ENCODE results near the gene EGLN1. TPM values are rescaled to one million over a fixed set of nuclear protein-coding genes. Genes with fewer than 3 reads are reported as not detected.

Gene EGLN1
- total and polyA plus RNA-seq, 4 donors, result 4.5 to 45.1 (median 16.3) TPM

- Histone ChIP-seq H3K36me3 (ENCODE audit: control insufficient read depth in 4 of 4, insufficient read depth in 4 of 4, low read length in 4 of 4) (peaks cover 0 to 1% (median 0%) of the 10 kb centered on the region in 4 donors), H3K9me3 (ENCODE audit: control insufficient read depth in 4 of 4, insufficient read depth in 3 of 4, low read length in 3 of 4) (no peaks in the 10 kb centered on the region), H3K4me1 (ENCODE audit: control insufficient read depth in 5 of 5, insufficient read depth in 5 of 5, low read length in 5 of 5) (peaks cover 0 to 53% (median 2%) of the 10 kb centered on the region in 5 donors), H3K27ac (ENCODE audit: low read depth in 1 of 2, low read length in 1 of 2) (peak overlapping the region in 1 of 2 donors; percentile 26), H3K27me3 (ENCODE audit: control insufficient read depth in 3 of 3, insufficient read depth in 3 of 3, low read length in 2 of 3) (no peaks in the 10 kb centered on the region), H3K4me3 (no peak overlapping the region), H3K9ac (ENCODE audit: insufficient read depth in 1 of 2, low read length in 2 of 2) (no peak overlapping the region)
- WGBS, 2 donors, result 65 to 67% methylated on average over 6 of the region's 6 CpGs
- DNase-seq, result no peak
- TF ChIP-seq, protein P1, sequence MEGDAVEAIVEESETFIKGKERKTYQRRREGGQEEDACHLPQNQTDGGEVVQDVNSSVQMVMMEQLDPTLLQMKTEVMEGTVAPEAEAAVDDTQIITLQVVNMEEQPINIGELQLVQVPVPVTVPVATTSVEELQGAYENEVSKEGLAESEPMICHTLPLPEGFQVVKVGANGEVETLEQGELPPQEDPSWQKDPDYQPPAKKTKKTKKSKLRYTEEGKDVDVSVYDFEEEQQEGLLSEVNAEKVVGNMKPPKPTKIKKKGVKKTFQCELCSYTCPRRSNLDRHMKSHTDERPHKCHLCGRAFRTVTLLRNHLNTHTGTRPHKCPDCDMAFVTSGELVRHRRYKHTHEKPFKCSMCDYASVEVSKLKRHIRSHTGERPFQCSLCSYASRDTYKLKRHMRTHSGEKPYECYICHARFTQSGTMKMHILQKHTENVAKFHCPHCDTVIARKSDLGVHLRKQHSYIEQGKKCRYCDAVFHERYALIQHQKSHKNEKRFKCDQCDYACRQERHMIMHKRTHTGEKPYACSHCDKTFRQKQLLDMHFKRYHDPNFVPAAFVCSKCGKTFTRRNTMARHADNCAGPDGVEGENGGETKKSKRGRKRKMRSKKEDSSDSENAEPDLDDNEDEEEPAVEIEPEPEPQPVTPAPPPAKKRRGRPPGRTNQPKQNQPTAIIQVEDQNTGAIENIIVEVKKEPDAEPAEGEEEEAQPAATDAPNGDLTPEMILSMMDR (IDR thresholded peaks at IDR 0.05; ENCODE audit: control extremely low read depth, extremely low read depth), result no peak
- no peak for ATAC-seq (ENCODE audit: insufficient read depth, low FRiP score)
Observed at GRCh38 chr1:231407547-231408396, 14.3 kb downstream of the EGLN1 start.

- Histone ChIP-seq H3K36me3 (ENCODE audit: control insufficient read depth in 4 of 4, insufficient read depth in 4 of 4, low read length in 4 of 4) (peaks cover 0 to 1% (median 0%) of the 10 kb centered on the region in 4 donors), H3K27ac (ENCODE audit: low read depth in 1 of 2, low read length in 1 of 2) (no peak overlapping the region), H3K9ac (ENCODE audit: insufficient read depth in 1 of 2, low read length in 2 of 2) (no peak overlapping the region), H3K4me3 (no peak overlapping the region), H3K27me3 (ENCODE audit: control insufficient read depth in 3 of 3, insufficient read depth in 3 of 3, low read length in 2 of 3) (no peaks in the 10 kb centered on the region), H3K9me3 (ENCODE audit: control insufficient read depth in 4 of 4, insufficient read depth in 3 of 4, low read length in 3 of 4) (no peaks in the 10 kb centered on the region), H3K4me1 (ENCODE audit: control insufficient read depth in 5 of 5, insufficient read depth in 5 of 5, low read length in 5 of 5) (peaks cover 0 to 48% (median 2%) of the 10 kb centered on the region in 5 donors)
- TF ChIP-seq, protein P1 (IDR thresholded peaks at IDR 0.05; ENCODE audit: control extremely low read depth, extremely low read depth), result no peak
- 77 to 85% methylated on average over 3 of the region's 3 CpGs for WGBS, 2 donors
- DNase-seq (no peak), ATAC-seq (ENCODE audit: insufficient read depth, low FRiP score) (no peak)
Observed at GRCh38 chr1:231407049-231407448, 15.0 kb downstream of the EGLN1 start.

GRCh38 chr1:231404318-231404717, 17.8 kb downstream of the EGLN1 start:
- Histone ChIP-seq H3K36me3 (ENCODE audit: control insufficient read depth in 4 of 4, insufficient read depth in 4 of 4, low read length in 4 of 4) (peaks cover 0 to 1% (median 0%) of the 10 kb centered on the region in 4 donors), H3K27me3 (ENCODE audit: control insufficient read depth in 3 of 3, insufficient read depth in 3 of 3, low read length in 2 of 3) (no peaks in the 10 kb centered on the region), H3K9me3 (ENCODE audit: control insufficient read depth in 4 of 4, insufficient read depth in 3 of 4, low read length in 3 of 4) (no peaks in the 10 kb centered on the region), H3K27ac (ENCODE audit: low read depth in 1 of 2, low read length in 1 of 2) (no peak overlapping the region), H3K9ac (ENCODE audit: insufficient read depth in 1 of 2, low read length in 2 of 2) (no peak overlapping the region), H3K4me3 (no peak overlapping the region), H3K4me1 (ENCODE audit: control insufficient read depth in 5 of 5, insufficient read depth in 5 of 5, low read length in 5 of 5) (peaks cover 0 to 34% (median 2%) of the 10 kb centered on the region in 5 donors)
- WGBS, 2 donors, result 97 to 99% methylated on average over 2 of the region's 2 CpGs
- DNase-seq (no peak), ATAC-seq (ENCODE audit: insufficient read depth, low FRiP score) (no peak)
- TF ChIP-seq, protein P1 (IDR thresholded peaks at IDR 0.05; ENCODE audit: control extremely low read depth, extremely low read depth), result no peak

Measured in lung (tissue), 12 donors.